Skeletal muscle cell (primary cell): Measurements from ENCODE around the gene MACROD2.
"Not testable (repeated sequence)": the region's sequence is repeated elsewhere in the genome, so short reads cannot be mapped to it uniquely, and the experiment has no call there.

ENCODE experiments used
- DNase-seq: peaks from one replicate; pipeline ENCODE4 v3.0.0-alpha.2; 2010; ENCODE audit warnings: low read depth
- H3K4me3 ChIP-seq: 2 replicates; pipeline ENCODE4 v1.5.1; 2011; ENCODE audit warnings: low read depth, mild to moderate bottlenecking, control low read depth, low read length, moderate library complexity

The MACROD2 gene

GRCh38 chr20:14226051-14227049 is 231.0 kb downstream of the MACROD2 start:
- not testable (repeated sequence) for DNase-seq
- H3K4me3 ChIP-seq: peak overlapping the region; percentile 29

- no peak overlapping the region for H3K4me3 ChIP-seq
- DNase-seq: no peak
These were observed 237.3 kb downstream of the MACROD2 start for GRCh38 chr20:14232650-14233049.

- DNase-seq: peak; percentile 26
- no peak overlapping the region for H3K4me3 ChIP-seq
These were observed 239.5 kb downstream of the MACROD2 start for GRCh38 chr20:14234666-14235295.

GRCh38 chr20:14235355-14235754 is 240.0 kb downstream of the MACROD2 start:
- DNase-seq: peak; percentile 55
- no peak overlapping the region for H3K4me3 ChIP-seq

GRCh38 chr20:14245368-14245970 is 250.2 kb downstream of the MACROD2 start:
- DNase-seq: peak; percentile 25
- H3K4me3 ChIP-seq: no peak overlapping the region

- no peak overlapping the region for H3K4me3 ChIP-seq
- DNase-seq: no peak
These were observed 264.4 kb downstream of the MACROD2 start for GRCh38 chr20:14259689-14260088.

- DNase-seq: no peak
- H3K4me3 ChIP-seq: no peak overlapping the region
These were observed 265.1 kb downstream of the MACROD2 start for GRCh38 chr20:14260367-14260766.

- H3K4me3 ChIP-seq: no peak overlapping the region
- DNase-seq: no peak
These were observed 269.6 kb downstream of the MACROD2 start for GRCh38 chr20:14264869-14265268.

- DNase-seq: no peak
- H3K4me3 ChIP-seq: no peak overlapping the region
These were observed 270.9 kb downstream of the MACROD2 start for GRCh38 chr20:14266246-14266645.

GRCh38 chr20:14270751-14271150 is 275.4 kb downstream of the MACROD2 start:
- not testable (repeated sequence) for H3K4me3 ChIP-seq, DNase-seq

GRCh38 chr20:14282140-14282539 is 286.8 kb downstream of the MACROD2 start:
- DNase-seq: no peak
- H3K4me3 ChIP-seq: no peak overlapping the region

- no peak for DNase-seq
- no peak overlapping the region for H3K4me3 ChIP-seq
These were observed 289.1 kb downstream of the MACROD2 start for GRCh38 chr20:14284443-14284842.

GRCh38 chr20:14288341-14289330 is 293.3 kb downstream of the MACROD2 start:
- peak; percentile 60 for DNase-seq
- H3K4me3 ChIP-seq: no peak overlapping the region

GRCh38 chr20:14291502-14291901 is 296.2 kb downstream of the MACROD2 start:
- DNase-seq: no peak
- no peak overlapping the region for H3K4me3 ChIP-seq

GRCh38 chr20:14295238-14295637 is 299.9 kb downstream of the MACROD2 start:
- no peak overlapping the region for H3K4me3 ChIP-seq
- no peak for DNase-seq

GRCh38 chr20:14295770-14296309 is 300.5 kb downstream of the MACROD2 start:
- DNase-seq: no peak
- H3K4me3 ChIP-seq: no peak overlapping the region

- H3K4me3 ChIP-seq: no peak overlapping the region
- no peak for DNase-seq
These were observed 304.5 kb downstream of the MACROD2 start for GRCh38 chr20:14299831-14300230.

GRCh38 chr20:14303106-14303505 is 307.8 kb downstream of the MACROD2 start:
- DNase-seq: no peak
- no peak overlapping the region for H3K4me3 ChIP-seq

GRCh38 chr20:14303651-14304050 is 308.3 kb downstream of the MACROD2 start:
- H3K4me3 ChIP-seq: no peak overlapping the region
- DNase-seq: no peak
